Measurements from ENCODE around the gene TBC1D22A.

TBC1D22A gene

GRCh38 chr22:47129902-47130635 is 367.6 kb downstream of the TBC1D22A start:
- H3K36me3 ChIP-seq (replicated peaks; ENCODE audit: insufficient read depth, low read length), result no peaks in the 10 kb centered on the region
- no peak overlapping the region for H2AFZ ChIP-seq (ENCODE audit: low read length)
- no peak overlapping the region for H3K4me2 ChIP-seq (ENCODE audit: low read depth, low read length)
- no peaks in the 10 kb centered on the region for H3K79me2 ChIP-seq (ENCODE audit: low read length)
- no peak for DNase-seq
- no peaks in the 10 kb centered on the region for H3K9me2 ChIP-seq (replicated peaks; ENCODE audit: insufficient read depth, low read length)
- H3K4me3 ChIP-seq (ENCODE audit: low read length), result no peak overlapping the region
- H3K27ac ChIP-seq (ENCODE audit: low read length), result no peak overlapping the region
- TF ChIP-seq EZH2 (optimal IDR thresholded peaks at IDR 0.05; ENCODE audit: low read depth, low read length) (no peak), EZH2phosphoT487 (IDR thresholded peaks at IDR 0.05; ENCODE audit: low read length) (no peak)
- TF ChIP-seq, protein P1, sequence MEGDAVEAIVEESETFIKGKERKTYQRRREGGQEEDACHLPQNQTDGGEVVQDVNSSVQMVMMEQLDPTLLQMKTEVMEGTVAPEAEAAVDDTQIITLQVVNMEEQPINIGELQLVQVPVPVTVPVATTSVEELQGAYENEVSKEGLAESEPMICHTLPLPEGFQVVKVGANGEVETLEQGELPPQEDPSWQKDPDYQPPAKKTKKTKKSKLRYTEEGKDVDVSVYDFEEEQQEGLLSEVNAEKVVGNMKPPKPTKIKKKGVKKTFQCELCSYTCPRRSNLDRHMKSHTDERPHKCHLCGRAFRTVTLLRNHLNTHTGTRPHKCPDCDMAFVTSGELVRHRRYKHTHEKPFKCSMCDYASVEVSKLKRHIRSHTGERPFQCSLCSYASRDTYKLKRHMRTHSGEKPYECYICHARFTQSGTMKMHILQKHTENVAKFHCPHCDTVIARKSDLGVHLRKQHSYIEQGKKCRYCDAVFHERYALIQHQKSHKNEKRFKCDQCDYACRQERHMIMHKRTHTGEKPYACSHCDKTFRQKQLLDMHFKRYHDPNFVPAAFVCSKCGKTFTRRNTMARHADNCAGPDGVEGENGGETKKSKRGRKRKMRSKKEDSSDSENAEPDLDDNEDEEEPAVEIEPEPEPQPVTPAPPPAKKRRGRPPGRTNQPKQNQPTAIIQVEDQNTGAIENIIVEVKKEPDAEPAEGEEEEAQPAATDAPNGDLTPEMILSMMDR (IDR thresholded peaks at IDR 0.05; ENCODE audit: low read length), result no peak
- H3K9ac ChIP-seq (ENCODE audit: low read length), result no peak overlapping the region
- no peaks in the 10 kb centered on the region for H3K27me3 ChIP-seq (replicated peaks; ENCODE audit: insufficient read depth, low read length)
- no peaks in the 10 kb centered on the region for H3K4me1 ChIP-seq (ENCODE audit: low read length)
- no peaks in the 10 kb centered on the region for H4K20me1 ChIP-seq (ENCODE audit: insufficient read depth, low read length)
- H3F3A ChIP-seq (ENCODE audit: insufficient read depth, low read length), result no peaks in the 10 kb centered on the region
- H3K9me3 ChIP-seq (replicated peaks; ENCODE audit: insufficient read depth, low read length), result no peaks in the 10 kb centered on the region

DNA sequence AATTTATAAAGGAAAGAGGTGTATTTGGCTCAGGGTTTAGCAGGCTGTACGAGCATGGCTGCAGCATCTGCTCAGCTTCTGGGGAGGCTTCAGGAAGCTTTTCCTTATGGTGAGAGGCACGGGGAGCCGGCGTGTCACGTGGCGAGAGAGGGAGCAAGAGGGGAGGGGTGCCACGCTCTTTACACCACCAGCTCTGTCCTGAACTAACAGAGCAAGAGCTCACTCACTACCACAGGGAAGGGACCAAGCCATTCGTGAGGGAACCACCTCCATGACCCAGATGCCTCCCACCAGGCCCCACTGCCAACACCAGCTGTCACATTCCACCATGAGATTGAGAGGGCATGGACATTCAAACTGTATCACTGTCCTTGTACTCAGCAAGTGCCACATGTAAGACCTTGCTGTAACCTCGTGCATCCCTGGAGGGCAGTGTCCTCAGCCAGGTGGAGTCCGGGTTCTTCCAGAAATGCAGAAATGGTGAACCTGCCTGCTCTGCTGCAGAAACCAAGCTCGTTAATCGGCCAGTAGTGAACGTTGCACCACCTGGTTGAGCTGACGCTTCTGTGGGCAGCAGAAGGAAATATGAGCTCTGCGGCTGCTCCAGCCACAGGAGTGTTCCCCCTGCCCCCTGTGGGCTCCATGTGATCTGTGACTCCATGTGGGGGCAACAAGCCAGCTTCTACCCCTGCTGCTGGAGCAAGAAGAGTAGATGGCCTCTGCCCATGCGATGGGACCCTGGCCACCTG is 368.6 kb downstream of the TBC1D22A start:
- Histone ChIP-seq H3K4me1 (ENCODE audit: low read length) (no peaks in the 10 kb centered on the region), H3K9me2 (replicated peaks; ENCODE audit: insufficient read depth, low read length) (no peaks in the 10 kb centered on the region), H3K9ac (ENCODE audit: low read length) (no peak overlapping the region), H3F3A (ENCODE audit: insufficient read depth, low read length) (no peaks in the 10 kb centered on the region), H3K79me2 (ENCODE audit: low read length) (no peaks in the 10 kb centered on the region), H4K20me1 (ENCODE audit: insufficient read depth, low read length) (no peaks in the 10 kb centered on the region), H3K27me3 (replicated peaks; ENCODE audit: insufficient read depth, low read length) (no peaks in the 10 kb centered on the region), H3K4me2 (ENCODE audit: low read depth, low read length) (no peak overlapping the region), H3K4me3 (ENCODE audit: low read length) (no peak overlapping the region), H2AFZ (ENCODE audit: low read length) (no peak overlapping the region), H3K27ac (ENCODE audit: low read length) (no peak overlapping the region), H3K9me3 (replicated peaks; ENCODE audit: insufficient read depth, low read length) (no peaks in the 10 kb centered on the region), H3K36me3 (replicated peaks; ENCODE audit: insufficient read depth, low read length) (no peaks in the 10 kb centered on the region)
- TF ChIP-seq EZH2phosphoT487 (IDR thresholded peaks at IDR 0.05; ENCODE audit: low read length), result no peak
- no peak for TF ChIP-seq EZH2 (optimal IDR thresholded peaks at IDR 0.05; ENCODE audit: low read depth, low read length)
- TF ChIP-seq, protein P1 (IDR thresholded peaks at IDR 0.05; ENCODE audit: low read length), result no peak
- no peak for DNase-seq

DNA sequence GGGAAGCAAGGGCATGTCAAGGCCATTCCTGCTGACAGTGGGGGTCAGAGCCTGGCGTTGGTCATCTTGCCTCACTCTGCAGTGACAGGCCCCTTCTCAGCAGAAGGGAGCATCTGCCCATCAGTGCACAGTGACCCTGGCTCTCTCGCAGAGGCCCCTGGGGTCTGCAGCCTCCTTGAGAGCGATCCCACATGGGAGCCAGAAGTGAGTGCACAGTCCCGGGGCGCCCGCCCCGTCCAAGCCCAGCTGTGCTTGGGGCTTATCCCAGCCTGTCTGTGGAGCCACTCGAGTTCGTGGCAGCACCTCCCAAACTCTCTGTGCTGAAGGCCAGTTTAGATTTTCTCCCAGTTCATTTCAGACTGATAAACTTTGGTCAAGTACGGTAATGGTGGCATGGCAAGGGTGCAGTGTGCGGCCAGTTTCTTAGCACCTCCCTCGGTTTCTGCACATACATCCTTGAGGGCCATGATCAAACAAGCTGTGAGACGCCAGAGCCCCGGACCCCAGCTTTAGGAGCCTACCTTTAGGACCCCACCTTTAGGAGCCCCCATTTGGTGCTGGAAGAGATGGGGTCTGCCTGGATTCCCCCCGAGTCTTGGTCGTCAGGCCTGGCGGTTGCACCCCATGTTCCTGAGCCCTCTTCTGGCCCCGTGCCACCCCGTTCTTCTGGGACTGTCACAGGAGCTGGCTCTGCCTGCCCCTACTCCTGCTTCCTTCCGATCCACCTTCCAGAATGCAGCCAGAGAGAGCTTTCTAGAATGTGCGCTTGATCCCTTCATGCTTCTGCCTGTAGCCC is 369.4 kb downstream of the TBC1D22A start:
- no peaks in the 10 kb centered on the region for H4K20me1 ChIP-seq (ENCODE audit: insufficient read depth, low read length)

More for the DNA sequence above, 369.4 kb downstream of the TBC1D22A start:
- Histone ChIP-seq H3F3A (ENCODE audit: insufficient read depth, low read length) (no peaks in the 10 kb centered on the region), H3K79me2 (ENCODE audit: low read length) (no peaks in the 10 kb centered on the region), H3K27me3 (replicated peaks; ENCODE audit: insufficient read depth, low read length) (no peaks in the 10 kb centered on the region), H3K36me3 (replicated peaks; ENCODE audit: insufficient read depth, low read length) (no peaks in the 10 kb centered on the region), H3K27ac (ENCODE audit: low read length) (no peak overlapping the region), H3K4me1 (ENCODE audit: low read length) (no peaks in the 10 kb centered on the region), H3K9me2 (replicated peaks; ENCODE audit: insufficient read depth, low read length) (no peaks in the 10 kb centered on the region), H3K9ac (ENCODE audit: low read length) (no peak overlapping the region), H2AFZ (ENCODE audit: low read length) (no peak overlapping the region), H3K4me2 (ENCODE audit: low read depth, low read length) (no peak overlapping the region), H3K9me3 (replicated peaks; ENCODE audit: insufficient read depth, low read length) (no peaks in the 10 kb centered on the region), H3K4me3 (ENCODE audit: low read length) (no peak overlapping the region)
- no peak for DNase-seq
- TF ChIP-seq EZH2phosphoT487 (IDR thresholded peaks at IDR 0.05; ENCODE audit: low read length), result no peak
- TF ChIP-seq, protein P1 (IDR thresholded peaks at IDR 0.05; ENCODE audit: low read length), result no peak
- no peak for TF ChIP-seq EZH2 (optimal IDR thresholded peaks at IDR 0.05; ENCODE audit: low read depth, low read length)
